Fibroblast of villous mesenchyme (primary cell): ENCODE results near the gene ATP2A3. TPM values are rescaled to one million over a fixed set of nuclear protein-coding genes. Genes with fewer than 3 reads are reported as not detected.

Experiments
- DNase-seq: peaks from one replicate; pipeline ENCODE4 v3.0.0-alpha.2; 2010; ENCODE audit warnings: low read depth
- H3K4me3 ChIP-seq: 2 replicates; pipeline ENCODE4 v1.5.1; 2011; ENCODE audit warnings: low read depth, mild to moderate bottlenecking, low read length
- CTCF ChIP-seq: IDR thresholded peaks from 2 replicates; pipeline ENCODE4 v1.5.1; 2012; ENCODE audit warnings: low read depth, mild to moderate bottlenecking, low read length; ENCODE audit not compliant: insufficient read depth
- total RNA-seq: library from RNA; depleted of rRNA; stranded (reverse); fragments of >200 nt; gene quantifications from 2 replicates; pipeline ENCODE4 v1.2.3, GENCODE V29; 2012

The ATP2A3 gene
- total RNA-seq, 1 donor, result 0.43 TPM

- H3K4me3 ChIP-seq, result no peak overlapping the region
- TF ChIP-seq CTCF, result no peak
- DNase-seq, result no peak
Measured at GRCh38 chr17:3978421-3979289, 14.4 kb upstream of the ATP2A3 start.

GRCh38 chr17:3977387-3977786 is 13.2 kb upstream of the ATP2A3 start:
- no peak for TF ChIP-seq CTCF
- DNase-seq, result no peak
- H3K4me3 ChIP-seq, result no peak overlapping the region

GRCh38 chr17:3976675-3977171 is 12.5 kb upstream of the ATP2A3 start:
- no peak for TF ChIP-seq CTCF
- no peak for DNase-seq
- H3K4me3 ChIP-seq, result no peak overlapping the region

GRCh38 chr17:3974980-3975379 is 10.7 kb upstream of the ATP2A3 start:
- no peak overlapping the region for H3K4me3 ChIP-seq
- no peak for DNase-seq
- no peak for TF ChIP-seq CTCF

- TF ChIP-seq CTCF, result no peak
- DNase-seq, result no peak
- H3K4me3 ChIP-seq, result no peak overlapping the region
Measured at GRCh38 chr17:3974138-3974687, 10.0 kb upstream of the ATP2A3 start.

- no peak for DNase-seq
- TF ChIP-seq CTCF, result no peak
- H3K4me3 ChIP-seq, result no peak overlapping the region
Measured at GRCh38 chr17:3973495-3974137, 9.4 kb upstream of the ATP2A3 start.
